ENCODE results near the gene ANKRD13B.
"Not testable (repeated sequence)": the region's sequence is repeated elsewhere in the genome, so short reads cannot be mapped to it uniquely, and the experiment has no call there.

The ANKRD13B gene

DNA sequence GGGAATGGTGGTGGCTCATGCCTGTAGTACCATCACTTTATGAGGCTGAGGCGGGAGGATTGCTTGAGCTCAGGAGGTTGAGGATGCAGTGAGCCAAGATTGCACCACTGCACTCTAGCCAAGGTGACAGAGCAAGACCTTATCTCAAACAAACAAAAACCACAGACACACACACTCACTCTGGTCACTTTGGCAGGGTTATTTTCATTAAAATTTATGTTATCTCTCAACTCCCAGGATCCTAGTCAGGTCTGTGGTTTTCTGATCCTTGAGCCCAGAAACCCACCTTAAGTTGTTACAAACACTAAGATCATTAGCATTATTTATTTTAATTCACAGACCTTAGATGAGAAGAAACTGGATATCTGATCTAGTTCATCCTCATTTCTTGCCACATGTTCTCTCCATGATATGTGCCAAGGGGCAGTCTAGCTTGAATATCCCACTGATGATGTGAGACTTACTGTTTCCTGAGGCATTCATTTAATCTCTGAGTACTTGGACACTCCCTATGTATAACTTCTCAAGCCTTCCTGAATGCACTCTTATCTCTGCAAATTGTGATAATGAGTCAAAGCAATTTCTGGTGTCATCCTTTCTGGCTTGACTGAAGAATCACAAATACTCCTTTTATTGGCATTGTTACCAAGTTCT lies 35.7 kb upstream of the ANKRD13B start:
- TF ChIP-seq, protein P1, sequence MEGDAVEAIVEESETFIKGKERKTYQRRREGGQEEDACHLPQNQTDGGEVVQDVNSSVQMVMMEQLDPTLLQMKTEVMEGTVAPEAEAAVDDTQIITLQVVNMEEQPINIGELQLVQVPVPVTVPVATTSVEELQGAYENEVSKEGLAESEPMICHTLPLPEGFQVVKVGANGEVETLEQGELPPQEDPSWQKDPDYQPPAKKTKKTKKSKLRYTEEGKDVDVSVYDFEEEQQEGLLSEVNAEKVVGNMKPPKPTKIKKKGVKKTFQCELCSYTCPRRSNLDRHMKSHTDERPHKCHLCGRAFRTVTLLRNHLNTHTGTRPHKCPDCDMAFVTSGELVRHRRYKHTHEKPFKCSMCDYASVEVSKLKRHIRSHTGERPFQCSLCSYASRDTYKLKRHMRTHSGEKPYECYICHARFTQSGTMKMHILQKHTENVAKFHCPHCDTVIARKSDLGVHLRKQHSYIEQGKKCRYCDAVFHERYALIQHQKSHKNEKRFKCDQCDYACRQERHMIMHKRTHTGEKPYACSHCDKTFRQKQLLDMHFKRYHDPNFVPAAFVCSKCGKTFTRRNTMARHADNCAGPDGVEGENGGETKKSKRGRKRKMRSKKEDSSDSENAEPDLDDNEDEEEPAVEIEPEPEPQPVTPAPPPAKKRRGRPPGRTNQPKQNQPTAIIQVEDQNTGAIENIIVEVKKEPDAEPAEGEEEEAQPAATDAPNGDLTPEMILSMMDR (IDR thresholded peaks at IDR 0.05; ENCODE audit: borderline replicate concordance, control extremely low read depth, extremely low read depth, insufficient read depth, missing control alignments): no peak
- in situ Hi-C loops (cut with MboI; ENCODE audit: low sequenced_read_pairs, unreplicated experiment): no loop called here
- no peak for DNase-seq (ENCODE audit: low spot score)

DNA sequence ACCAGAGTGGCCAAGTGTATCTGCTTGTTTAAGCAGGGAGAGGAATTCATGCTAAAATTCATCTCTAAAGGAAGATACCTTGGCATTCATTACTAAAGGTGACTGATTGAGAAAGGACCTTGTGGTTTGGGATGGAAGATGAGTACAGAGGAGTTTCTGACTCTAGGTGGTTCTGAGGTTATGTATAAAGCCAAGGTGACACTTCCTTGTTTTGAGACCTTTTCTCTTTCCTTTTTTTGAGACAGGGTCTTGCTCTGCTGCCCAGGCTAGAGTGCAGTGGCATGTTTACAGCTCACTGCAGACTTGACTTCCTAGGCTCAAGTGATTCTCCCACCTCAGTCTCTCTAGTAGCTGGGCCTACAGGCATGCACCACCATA lies 35.2 kb upstream of the ANKRD13B start:
- in situ Hi-C loops (cut with MboI; ENCODE audit: low sequenced_read_pairs, unreplicated experiment): no loop called here
- TF ChIP-seq, protein P1 (IDR thresholded peaks at IDR 0.05; ENCODE audit: borderline replicate concordance, control extremely low read depth, extremely low read depth, insufficient read depth, missing control alignments): no peak
- DNase-seq (ENCODE audit: low spot score): no peak

DNA sequence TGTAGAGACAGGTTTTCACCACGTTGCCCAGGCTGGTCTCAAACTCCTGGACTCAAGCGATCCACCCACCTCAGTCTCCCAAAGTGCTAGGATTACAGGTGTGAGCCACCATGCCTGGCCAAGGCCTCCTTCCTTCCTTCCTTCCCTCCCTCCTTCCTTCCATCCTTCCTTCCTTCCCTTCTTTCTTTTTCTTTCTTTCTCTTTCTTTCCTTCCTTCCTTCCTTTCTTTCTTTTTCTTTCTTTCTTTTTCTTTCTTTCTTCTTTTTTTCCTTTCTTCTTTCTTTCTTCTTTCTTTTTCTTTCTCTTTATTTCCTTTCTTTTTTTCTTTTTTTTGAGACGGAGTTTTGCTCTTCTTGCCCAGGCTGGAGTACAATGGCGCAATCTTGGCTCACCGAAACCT lies 34.8 kb upstream of the ANKRD13B start:
- in situ Hi-C loops (cut with MboI; ENCODE audit: low sequenced_read_pairs, unreplicated experiment); DNase-seq (ENCODE audit: low spot score): not testable (repeated sequence)

DNA sequence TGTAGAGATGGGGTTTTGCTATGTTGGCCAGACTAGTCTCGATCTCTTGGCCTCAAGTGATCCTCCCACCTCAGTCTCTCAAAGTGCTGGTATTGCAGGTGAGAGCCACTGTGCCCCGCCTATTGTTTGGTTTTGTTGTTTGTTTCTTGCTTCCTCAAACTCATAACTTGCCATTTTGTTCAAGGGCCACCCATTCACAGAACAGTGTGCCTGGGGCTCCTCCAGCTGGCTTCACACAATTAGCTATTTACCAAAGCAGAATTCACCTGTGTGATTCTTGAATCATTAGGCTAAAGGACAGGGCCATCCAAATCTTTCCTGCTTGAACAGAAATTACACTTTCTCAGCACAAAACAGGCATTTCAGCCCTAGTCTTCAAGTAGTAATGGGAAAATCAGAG lies 33.3 kb upstream of the ANKRD13B start:
- in situ Hi-C loops (cut with MboI; ENCODE audit: low sequenced_read_pairs, unreplicated experiment): no loop called here
- no peak for DNase-seq (ENCODE audit: low spot score)
- TF ChIP-seq, protein P1 (IDR thresholded peaks at IDR 0.05; ENCODE audit: borderline replicate concordance, control extremely low read depth, extremely low read depth, insufficient read depth, missing control alignments): no peak

DNA sequence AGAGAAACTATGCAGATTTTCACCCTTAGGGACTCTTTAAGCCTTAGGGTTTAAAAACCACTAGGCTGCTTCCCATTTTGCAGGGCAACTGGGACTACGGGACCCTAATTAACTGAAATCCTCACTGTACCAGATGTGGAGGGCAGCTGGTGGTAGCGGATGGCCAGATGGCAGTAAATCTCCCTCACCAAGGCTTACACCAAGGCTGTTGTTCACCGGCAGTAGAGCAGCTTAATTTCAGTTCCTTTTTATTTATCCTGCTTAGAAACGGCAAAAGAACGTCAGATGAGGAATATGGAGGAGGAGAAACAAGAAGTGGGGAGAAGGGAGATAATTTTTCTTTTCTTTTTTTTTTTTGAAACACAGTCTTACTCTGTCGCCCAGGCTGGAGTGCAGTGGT lies 32.6 kb upstream of the ANKRD13B start:
- TF ChIP-seq, protein P1 (IDR thresholded peaks at IDR 0.05; ENCODE audit: borderline replicate concordance, control extremely low read depth, extremely low read depth, insufficient read depth, missing control alignments): no peak
- in situ Hi-C loops (cut with MboI; ENCODE audit: low sequenced_read_pairs, unreplicated experiment): no loop called here
- DNase-seq (ENCODE audit: low spot score): no peak

DNA sequence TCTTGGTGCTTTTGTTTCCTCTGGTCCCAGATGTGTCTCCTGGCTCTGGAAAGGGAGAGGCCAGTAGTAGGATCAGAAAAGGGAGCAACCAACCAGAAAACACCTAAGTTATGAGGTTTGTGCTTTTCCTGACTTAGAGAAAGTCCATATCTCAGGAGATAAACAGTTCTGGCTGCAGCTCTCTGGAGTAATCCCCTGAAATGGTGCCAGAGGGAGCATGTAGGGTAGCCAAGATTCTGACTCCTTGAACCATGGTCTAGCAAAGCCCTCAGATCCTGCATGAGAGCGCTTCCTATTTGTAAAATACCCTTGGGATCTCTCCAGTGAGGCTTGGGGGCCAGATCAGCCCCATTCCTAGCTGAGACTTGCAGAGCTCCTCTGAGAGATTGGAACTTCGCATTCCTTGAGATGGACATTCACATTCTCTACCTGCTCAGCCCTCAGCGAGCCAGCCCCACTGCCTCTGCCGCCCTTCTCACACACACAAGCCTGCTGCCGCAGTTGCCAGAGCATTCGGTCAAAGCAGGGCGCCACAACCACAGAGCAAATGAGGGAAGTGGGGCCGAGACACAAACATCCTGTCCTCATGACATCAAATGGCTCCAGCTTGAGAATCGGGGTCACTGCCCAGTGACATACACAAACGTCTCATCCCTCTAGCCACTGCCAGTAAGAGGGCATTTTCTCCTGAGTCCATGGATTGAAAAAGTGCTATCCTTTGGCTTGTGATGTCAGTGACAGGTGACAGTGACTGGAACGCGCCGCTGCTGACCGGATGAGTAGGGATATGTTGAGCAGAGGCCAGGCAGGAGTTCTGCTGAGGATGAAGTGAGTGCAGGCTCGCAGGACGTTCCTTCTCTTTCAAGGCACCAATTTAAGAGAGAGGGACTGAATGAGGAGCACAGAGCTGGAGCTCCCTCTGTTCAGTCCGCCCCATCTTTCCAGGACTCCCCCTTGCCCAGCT lies 31.1 kb upstream of the ANKRD13B start:
- TF ChIP-seq, protein P1 (IDR thresholded peaks at IDR 0.05; ENCODE audit: borderline replicate concordance, control extremely low read depth, extremely low read depth, insufficient read depth, missing control alignments): no peak
- in situ Hi-C loops (cut with MboI; ENCODE audit: low sequenced_read_pairs, unreplicated experiment): no loop called here
- peak; percentile 17 for DNase-seq (ENCODE audit: low spot score)

DNA sequence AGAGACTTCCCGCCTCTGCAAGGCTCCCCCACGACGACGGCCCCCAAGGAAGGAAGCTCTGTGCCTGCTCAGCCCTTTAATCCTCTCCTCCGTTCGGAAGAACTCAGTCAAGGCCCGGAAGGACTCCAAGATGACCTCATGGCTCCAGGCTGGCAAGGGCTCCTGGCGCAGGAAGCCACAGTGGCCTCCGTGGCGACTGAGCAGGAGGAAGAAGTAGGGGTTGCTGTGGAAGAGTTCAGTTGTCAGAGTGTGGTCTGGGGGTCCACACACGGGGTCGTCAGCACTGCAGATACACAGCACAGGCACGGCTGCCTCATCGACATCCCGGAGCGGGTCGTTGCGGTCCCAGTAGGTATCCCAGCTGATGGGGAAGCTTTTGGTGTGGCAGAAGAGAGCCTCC lies 30.3 kb upstream of the ANKRD13B start:
- TF ChIP-seq, protein P1 (IDR thresholded peaks at IDR 0.05; ENCODE audit: borderline replicate concordance, control extremely low read depth, extremely low read depth, insufficient read depth, missing control alignments): no peak
- in situ Hi-C loops (cut with MboI; ENCODE audit: low sequenced_read_pairs, unreplicated experiment): no loop called here

More for the DNA sequence above, 30.3 kb upstream of the ANKRD13B start:
- no peak for DNase-seq (ENCODE audit: low spot score)

All from GM13976 (cell line).